Lung (tissue), 12 donors: ENCODE results near the gene FNTB. TPM values are rescaled to one million over a fixed set of nuclear protein-coding genes. Genes with fewer than 3 reads are reported as not detected.

Experiments used
- ATAC-seq: fragments of 200-7000 bp; cut with Tn5 transposase; one replicate; pipeline ENCODE4 v1.9.1; 2020; ENCODE audit warnings: moderate number of reproducible peaks; ENCODE audit not compliant: insufficient read depth, low FRiP score
- DNase-seq, 3 donors: peaks; one replicate each; pipeline ENCODE4 v3.0.0-alpha.2; 2013 to 2017
- H3K27ac ChIP-seq, 2 donors: one replicate each; pipeline ENCODE4 v1.5.1; 2013; ENCODE audit warnings: mild to moderate bottlenecking in 2 of 2, moderate library complexity in 2 of 2, control low read depth in 1 of 2, inconsistent platforms in 1 of 2, low read depth in 1 of 2, low read length in 1 of 2
- H3K27me3 ChIP-seq, 3 donors: one replicate each; pipeline ENCODE4 v1.5.1; 2013; ENCODE audit warnings: low read length in 2 of 3; ENCODE audit not compliant: control insufficient read depth in 3 of 3, insufficient read depth in 3 of 3
- H3K36me3 ChIP-seq, 4 donors: one replicate each; pipeline ENCODE4 v1.5.1; 2013; ENCODE audit warnings: low read length in 4 of 4, mild to moderate bottlenecking in 1 of 4, moderate library complexity in 1 of 4; ENCODE audit not compliant: control insufficient read depth in 4 of 4, insufficient read depth in 4 of 4
- H3K4me1 ChIP-seq, 5 donors: one replicate each; pipeline ENCODE4 v1.5.1; 2013; ENCODE audit warnings: low read length in 5 of 5, mild to moderate bottlenecking in 2 of 5, moderate library complexity in 1 of 5; ENCODE audit not compliant: control insufficient read depth in 5 of 5, insufficient read depth in 5 of 5
- H3K4me3 ChIP-seq: one replicate; pipeline ENCODE4 v1.5.1; 2013; ENCODE audit warnings: mild to moderate bottlenecking, control low read depth, moderate library complexity
- H3K9ac ChIP-seq, 2 donors: one replicate each; pipeline ENCODE4 v1.5.1; 2013; ENCODE audit warnings: low read length in 2 of 2, control low read depth in 1 of 2; ENCODE audit not compliant: insufficient read depth in 1 of 2
- H3K9me3 ChIP-seq, 4 donors: one replicate each; pipeline ENCODE4 v1.5.1; 2013; ENCODE audit warnings: low read length in 3 of 4, mild to moderate bottlenecking in 1 of 4, moderate library complexity in 1 of 4; ENCODE audit not compliant: control insufficient read depth in 4 of 4, insufficient read depth in 3 of 4
- CTCF ChIP-seq: IDR thresholded peaks from 2 replicates; pipeline ENCODE4 v1.5.1; 2012; ENCODE audit warnings: mild to moderate bottlenecking; ENCODE audit errors: control extremely low read depth, extremely low read depth
- WGBS, 2 donors: extraction: QIAGEN DNeasy Blood & Tissue Kit; methylation state at CpG; one replicate each; pipeline ENCODE4 v1.1.7; 2013; 5-methylcytosine and 5-hydroxymethylcytosine counted together
- polyA plus RNA-seq, 2 donors: library from polyadenylated mRNA; stranded (reverse); fragments of 200-250 nt; gene quantifications; one replicate each; pipeline ENCODE4 v1.2.1, GENCODE V29; 2013
- total RNA-seq, 2 donors: library from RNA; depleted of rRNA in 1 of 2; stranded (reverse); fragments of >200 nt in 1 of 2; gene quantifications; one replicate each; pipeline ENCODE4 v1.2.1, GENCODE V29; 2014 to 2021
- donor health status: control.
- donor health status: control.
- donor health status: Bipolar disorder and iron deficiency.
- donor health status: healthy.
- donor health status: DM: yes; HTN: yes; CAD: no.

The FNTB gene
- total and polyA plus RNA-seq, 4 donors = 6.2 to 14.8 (median 10.8) TPM

- H3K4me1 ChIP-seq = peaks cover 0 to 17% (median 0%) of the 10 kb centered on the region in 5 donors
- TF ChIP-seq CTCF = no peak
- no peak overlapping the region for H3K9ac ChIP-seq
- WGBS, 2 donors = 84 to 93% methylated on average over 7 of the region's 7 CpGs
- no peaks in the 10 kb centered on the region for H3K27me3 ChIP-seq
- H3K4me3 ChIP-seq = no peak overlapping the region
- H3K36me3 ChIP-seq = peaks cover 2 to 51% (median 32%) of the 10 kb centered on the region in 4 donors
- peaks cover 0 to 4% (median 0%) of the 10 kb centered on the region in 4 donors for H3K9me3 ChIP-seq
- no peak overlapping the region for H3K27ac ChIP-seq
- ATAC-seq (no peak), DNase-seq (peak in 2 of 3 donors; percentile 28 to 67)
Observed at GRCh38 chr14:65065719-65066118, 79.0 kb downstream of the FNTB start.

DNA sequence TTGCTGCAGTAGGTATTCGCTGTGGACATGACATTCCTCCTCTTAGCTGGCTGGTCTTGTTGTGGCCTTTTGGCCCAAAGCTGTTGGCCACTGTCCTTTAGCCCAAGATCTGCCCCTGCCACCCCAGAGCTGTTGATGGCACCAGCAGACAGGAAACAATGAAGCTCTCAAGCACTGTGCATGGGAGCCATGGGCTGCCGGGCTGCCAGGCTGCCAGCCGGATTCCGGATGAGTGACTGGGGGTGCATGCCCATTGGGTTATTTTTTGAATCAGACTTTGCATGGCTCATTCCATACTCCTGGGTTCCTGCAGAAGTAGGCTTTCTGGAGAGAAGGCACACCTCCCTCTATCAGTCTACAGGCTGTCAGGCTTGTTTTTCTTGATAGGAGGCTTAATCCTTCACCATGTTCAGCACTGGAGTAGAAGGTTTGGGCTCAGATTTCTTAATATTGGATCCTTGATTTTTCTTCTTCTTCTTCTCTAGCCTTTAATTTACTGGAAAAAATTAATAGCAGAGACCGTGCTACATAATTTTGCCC, 83.2 kb downstream of the FNTB start:
- Histone ChIP-seq H3K4me3 (no peak overlapping the region), H3K27me3 (no peaks in the 10 kb centered on the region), H3K4me1 (peaks cover 0 to 21% (median 17%) of the 10 kb centered on the region in 5 donors), H3K36me3 (peaks cover 2 to 28% (median 13%) of the 10 kb centered on the region in 4 donors), H3K9ac (no peak overlapping the region), H3K27ac (peak overlapping the region in 1 of 2 donors; percentile 15), H3K9me3 (peaks cover 0 to 4% (median 0%) of the 10 kb centered on the region in 4 donors)
- WGBS, 2 donors = 89 to 94% methylated on average over 5 of the region's 5 CpGs
- ATAC-seq (no peak), DNase-seq (no peak)
- TF ChIP-seq CTCF = no peak

DNA sequence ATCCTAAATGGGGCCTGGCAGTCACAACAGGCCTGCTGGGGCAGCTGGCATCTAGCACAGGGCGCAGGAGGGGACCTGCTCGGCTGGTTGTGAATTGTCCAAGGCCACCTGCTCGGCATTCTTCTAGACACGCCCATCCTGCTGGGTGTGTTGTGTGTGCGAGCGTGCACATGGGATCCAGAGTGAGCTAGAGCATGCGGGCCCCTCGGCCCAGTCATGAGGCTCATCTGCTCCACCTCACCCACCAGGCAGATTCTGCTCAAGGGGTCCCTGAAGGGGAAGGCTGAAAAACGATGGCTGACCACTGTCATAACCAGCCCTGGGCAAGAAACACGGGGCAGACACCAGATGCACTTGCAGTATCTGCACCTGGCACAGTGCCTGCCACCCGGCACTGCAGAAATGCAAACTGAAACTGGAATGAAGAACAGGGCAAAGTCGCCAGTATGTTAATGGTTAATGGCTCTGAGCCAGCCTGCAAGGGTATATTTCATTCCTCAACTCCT, 83.8 kb downstream of the FNTB start:
- ATAC-seq (no peak), DNase-seq (peak in 1 of 3 donors; percentile 44)
- peaks cover 2 to 23% (median 9%) of the 10 kb centered on the region in 4 donors for H3K36me3 ChIP-seq
- peaks cover 0 to 22% (median 14%) of the 10 kb centered on the region in 5 donors for H3K4me1 ChIP-seq
- no peak overlapping the region for H3K9ac ChIP-seq
- H3K27me3 ChIP-seq = no peaks in the 10 kb centered on the region
- no peak for TF ChIP-seq CTCF
- H3K27ac ChIP-seq = no peak overlapping the region
- 51 to 77% methylated on average over 12 of the region's 12 CpGs for WGBS, 2 donors
- peaks cover 0 to 4% (median 0%) of the 10 kb centered on the region in 4 donors for H3K9me3 ChIP-seq
- no peak overlapping the region for H3K4me3 ChIP-seq
